ENCODE measurements around the gene TEX54. TPM values are rescaled to one million over a fixed set of nuclear protein-coding genes. Genes with fewer than 3 reads are reported as not detected.

TEX54 gene
- not detected for total RNA-seq

DNA sequence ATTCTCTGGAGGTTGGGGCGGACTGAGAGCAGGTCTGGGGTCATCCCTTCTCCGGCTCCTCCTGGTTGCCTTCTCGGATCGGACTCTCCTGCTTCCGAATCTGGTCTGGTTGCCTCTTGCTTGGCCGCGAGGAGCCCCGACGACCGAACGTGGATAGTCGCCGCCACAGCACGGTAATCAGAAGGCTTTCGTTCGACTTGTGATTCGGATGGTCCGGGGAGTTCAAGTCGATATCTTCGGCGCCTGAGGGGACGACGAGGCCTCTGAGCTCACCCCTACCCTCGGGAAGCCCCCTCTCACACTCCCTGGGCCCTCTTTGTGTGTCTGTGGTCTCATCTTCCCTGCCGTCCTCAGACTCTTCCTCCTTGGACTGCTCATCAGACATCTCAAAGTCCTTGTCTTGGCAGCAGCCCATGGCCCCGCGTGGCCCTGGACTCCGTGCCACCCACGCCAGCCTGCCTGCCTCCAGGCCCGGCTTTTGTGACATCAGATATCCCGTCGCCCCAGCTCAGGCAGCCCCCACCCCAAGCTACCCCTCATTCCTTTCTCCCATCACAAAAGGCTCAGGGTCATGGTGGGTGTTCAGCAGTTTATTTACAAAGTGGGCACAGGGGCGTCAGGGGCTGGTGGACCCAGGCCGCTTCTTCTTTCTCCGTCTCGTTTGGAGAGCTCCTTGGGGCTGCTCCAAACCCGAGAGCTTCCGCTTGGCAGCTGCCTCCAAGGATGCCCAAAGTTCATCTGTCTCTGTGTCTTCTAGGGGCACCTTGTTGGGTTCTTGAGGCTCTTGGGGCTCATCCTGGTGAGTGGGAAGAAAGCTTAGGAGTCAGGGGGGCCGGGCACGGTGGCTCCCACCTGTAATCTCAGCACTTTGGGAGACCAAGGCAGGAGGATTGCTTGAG, at the start of gene TEX54:
Gene TEX54 (minus strand): TSS at position 506 of the 899 bp plus-strand sequence.
- ATAC-seq (ENCODE audit: low FRiP score) (peak; percentile 13), DNase-seq (ENCODE audit: low spot score) (no peak)
- TF ChIP-seq, protein P1, sequence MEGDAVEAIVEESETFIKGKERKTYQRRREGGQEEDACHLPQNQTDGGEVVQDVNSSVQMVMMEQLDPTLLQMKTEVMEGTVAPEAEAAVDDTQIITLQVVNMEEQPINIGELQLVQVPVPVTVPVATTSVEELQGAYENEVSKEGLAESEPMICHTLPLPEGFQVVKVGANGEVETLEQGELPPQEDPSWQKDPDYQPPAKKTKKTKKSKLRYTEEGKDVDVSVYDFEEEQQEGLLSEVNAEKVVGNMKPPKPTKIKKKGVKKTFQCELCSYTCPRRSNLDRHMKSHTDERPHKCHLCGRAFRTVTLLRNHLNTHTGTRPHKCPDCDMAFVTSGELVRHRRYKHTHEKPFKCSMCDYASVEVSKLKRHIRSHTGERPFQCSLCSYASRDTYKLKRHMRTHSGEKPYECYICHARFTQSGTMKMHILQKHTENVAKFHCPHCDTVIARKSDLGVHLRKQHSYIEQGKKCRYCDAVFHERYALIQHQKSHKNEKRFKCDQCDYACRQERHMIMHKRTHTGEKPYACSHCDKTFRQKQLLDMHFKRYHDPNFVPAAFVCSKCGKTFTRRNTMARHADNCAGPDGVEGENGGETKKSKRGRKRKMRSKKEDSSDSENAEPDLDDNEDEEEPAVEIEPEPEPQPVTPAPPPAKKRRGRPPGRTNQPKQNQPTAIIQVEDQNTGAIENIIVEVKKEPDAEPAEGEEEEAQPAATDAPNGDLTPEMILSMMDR (IDR thresholded peaks at IDR 0.05), result no peak

- TF ChIP-seq, protein P1 (IDR thresholded peaks at IDR 0.05), result no peak
- ATAC-seq (ENCODE audit: low FRiP score), result no peak
- DNase-seq (ENCODE audit: low spot score), result no peak
Measured at GRCh38 chr11:62882431-62882749, 49.7 kb upstream of the TEX54 start.

GRCh38 chr11:62881579-62882430, 49.2 kb upstream of the TEX54 start:
- peak; percentile 92 for DNase-seq (ENCODE audit: low spot score)
- TF ChIP-seq, protein P1 (IDR thresholded peaks at IDR 0.05), result no peak
- ATAC-seq (ENCODE audit: low FRiP score), result peak; percentile 60

- DNase-seq (ENCODE audit: low spot score) (peak; percentile 48), ATAC-seq (ENCODE audit: low FRiP score) (peak; percentile 84)
- TF ChIP-seq, protein P1 (IDR thresholded peaks at IDR 0.05), result peak in 2 of 3 donors; percentile 3 to 16
Measured at GRCh38 chr11:62880803-62881578, 48.4 kb upstream of the TEX54 start, which contains the start of gene SLC3A2. SLC3A2 (plus strand) TSS chr11:62880896; CDS start chr11:62881024, 128 bp downstream.

DNA sequence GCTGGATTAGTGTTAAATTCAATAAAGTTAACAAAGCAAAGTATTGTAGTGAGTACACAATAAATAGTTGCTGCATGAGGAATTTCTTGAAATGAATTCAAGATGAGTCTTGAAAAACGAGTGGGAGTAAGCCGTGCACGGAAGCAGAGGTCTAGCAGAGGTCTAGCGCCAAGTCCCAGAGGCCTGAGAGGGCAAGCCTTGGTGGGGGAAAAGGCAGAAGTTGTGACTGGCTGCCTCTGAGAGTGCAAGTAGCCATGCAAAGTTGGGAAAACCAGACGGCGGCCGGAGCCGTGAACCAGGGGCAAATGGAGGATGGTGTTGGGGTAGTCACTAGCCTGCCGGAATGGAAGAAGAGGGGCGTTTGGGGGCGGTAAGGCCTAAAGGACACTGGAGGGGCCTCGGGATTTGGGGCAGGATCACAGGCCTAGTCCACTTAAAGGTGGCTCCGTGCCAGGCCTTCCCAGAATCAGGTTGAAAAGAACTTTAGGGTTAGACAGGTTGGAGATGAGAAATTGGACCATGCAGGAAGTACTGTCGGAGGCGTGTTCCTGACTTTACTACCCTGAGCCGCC, 47.7 kb upstream of the TEX54 start:
- TF ChIP-seq, protein P1 (IDR thresholded peaks at IDR 0.05), result no peak
- DNase-seq (ENCODE audit: low spot score) (peak; percentile 59), ATAC-seq (ENCODE audit: low FRiP score) (peak; percentile 69)

DNA sequence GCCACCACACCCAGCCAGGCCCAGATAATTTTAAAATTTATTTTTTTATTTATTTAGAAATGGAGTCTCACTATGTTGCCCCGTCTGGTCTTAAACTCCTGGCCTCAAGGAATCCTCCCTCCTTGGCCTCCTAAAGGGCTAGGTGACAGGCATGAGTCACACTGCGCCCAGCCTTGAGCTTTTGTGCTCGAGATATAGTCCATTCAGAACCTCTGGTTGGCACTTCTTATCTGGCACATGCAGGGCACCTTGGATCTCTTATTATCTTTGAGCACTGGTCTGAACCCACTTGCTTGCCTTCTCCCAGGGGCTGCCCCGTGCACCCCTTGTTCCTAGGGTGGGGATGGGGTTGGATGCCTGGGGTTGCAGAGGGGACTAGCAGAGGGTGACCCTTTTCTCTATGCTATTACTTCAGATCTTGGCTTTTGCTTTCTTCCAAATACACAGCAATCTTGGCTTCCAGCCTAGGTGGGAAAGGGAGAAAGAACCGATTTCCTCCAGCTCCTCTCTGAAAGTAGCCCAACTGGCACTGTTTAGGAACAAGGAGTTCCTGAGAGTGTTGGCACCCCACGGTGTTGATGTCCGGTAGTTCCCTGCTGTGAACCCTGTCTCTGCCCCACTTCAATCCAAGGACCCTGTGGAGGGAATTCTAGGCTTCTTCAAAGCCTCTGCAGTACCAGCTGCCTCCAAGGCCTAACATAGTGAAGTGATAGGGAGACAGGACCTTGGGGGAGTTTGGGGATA, 46.8 kb upstream of the TEX54 start:
- TF ChIP-seq, protein P1 (IDR thresholded peaks at IDR 0.05), result no peak
- no peak for DNase-seq (ENCODE audit: low spot score)
- ATAC-seq (ENCODE audit: low FRiP score), result no peak

Data from omental fat pad (tissue), 4 donors.